Stimulated activated naive CD8-positive, alpha-beta T cell treated with anti-CD3 and anti-CD28 coated beads, Interleukin-15, Interleukin-2, amounts not matched to agents 100 ng/mL and 50 ng/mL, for 24 hours (primary cell): Measurements from ENCODE around the gene CCDC89.

Experiments used
- H3K27ac Mint-ChIP-seq: one replicate; pipeline ENCODE4 v1.8.0; 2021; ENCODE audit warnings: mild to moderate bottlenecking, mixed read lengths
- H3K27me3 Mint-ChIP-seq: one replicate; pipeline ENCODE4 v1.8.0; 2021; ENCODE audit warnings: mixed read lengths
- H3K36me3 Mint-ChIP-seq: one replicate; pipeline ENCODE4 v1.8.0; 2021; ENCODE audit warnings: low read depth, mixed read lengths
- H3K4me1 Mint-ChIP-seq: one replicate; pipeline ENCODE4 v1.8.0; 2021; ENCODE audit warnings: low read depth, mixed read lengths
- H3K4me3 Mint-ChIP-seq: one replicate; pipeline ENCODE4 v1.8.0; 2021; ENCODE audit warnings: mild to moderate bottlenecking, mixed read lengths
- H3K9me3 Mint-ChIP-seq: one replicate; pipeline ENCODE4 v1.8.0; 2021; ENCODE audit warnings: mixed read lengths

The CCDC89 gene

DNA sequence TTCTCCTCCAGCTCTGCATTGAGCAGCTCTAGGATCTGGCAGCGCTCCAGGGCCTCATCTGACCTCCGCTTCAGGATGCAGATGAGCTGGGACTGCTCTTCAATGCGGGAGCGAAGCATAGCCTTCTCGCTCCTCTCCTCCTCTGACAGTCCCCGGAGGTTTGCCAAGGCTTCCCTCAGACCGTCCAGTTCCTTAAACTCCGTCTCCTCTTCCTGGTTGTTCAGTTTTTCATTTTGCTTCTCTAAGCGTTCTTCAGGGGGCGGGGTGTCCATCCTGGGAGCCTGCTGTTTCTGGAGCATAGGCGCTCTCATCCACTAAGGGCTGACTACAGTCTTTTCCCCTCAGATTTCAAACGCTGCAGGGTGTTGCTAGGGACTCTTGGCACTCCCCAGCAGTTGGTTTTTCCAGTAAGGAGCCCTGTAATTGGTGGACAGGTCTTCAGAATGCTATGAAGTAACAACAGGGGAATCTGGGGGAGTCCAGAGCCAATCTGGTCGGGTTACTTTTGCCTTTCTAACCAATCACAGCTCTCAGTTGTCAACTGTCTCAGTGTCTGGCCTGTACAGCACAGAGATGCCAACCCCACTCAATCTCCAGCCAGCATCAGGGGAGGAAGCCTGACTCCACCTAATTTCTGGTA, at the start of gene CCDC89:
Gene CCDC89 (minus strand): TSS at position 376 of the 640 bp plus-strand sequence. CDS start 65 bp downstream, at position 311.
- Mint-ChIP-seq H3K36me3 (no peaks in the 10 kb centered on the region), H3K4me1 (peaks cover 12% of the 10 kb centered on the region), H3K9me3 (no peaks in the 10 kb centered on the region), H3K4me3 (no peak within 1 kb of the TSS), H3K27ac (no peak within 1 kb of the TSS), H3K27me3 (no peaks in the 10 kb centered on the region)

DNA sequence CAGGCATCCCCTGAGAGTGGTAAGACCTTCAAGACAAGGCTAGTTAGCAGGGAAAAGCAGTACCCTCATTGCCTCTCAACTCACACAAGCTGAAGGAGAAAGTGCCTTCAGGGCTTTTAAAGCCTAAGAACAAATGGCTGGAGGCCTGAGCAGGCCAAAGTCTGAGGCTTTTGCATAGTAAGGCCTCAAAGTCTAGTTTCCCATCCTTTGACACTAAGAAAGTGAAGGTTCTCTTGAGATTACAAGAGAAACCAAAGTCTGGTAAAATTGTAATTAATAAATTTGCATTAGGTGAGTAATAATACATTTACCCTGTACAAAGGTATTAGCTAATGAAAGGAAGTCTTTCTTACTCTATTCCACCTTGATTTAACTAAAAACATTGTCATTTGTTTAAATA, 47.0 kb upstream of the CCDC89 start:
- Mint-ChIP-seq H3K9me3 (no peaks in the 10 kb centered on the region), H3K27ac (no peak overlapping the region), H3K4me3 (no peak overlapping the region), H3K36me3 (peaks cover 5% of the 10 kb centered on the region), H3K4me1 (peaks cover 10% of the 10 kb centered on the region), H3K27me3 (no peaks in the 10 kb centered on the region)

DNA sequence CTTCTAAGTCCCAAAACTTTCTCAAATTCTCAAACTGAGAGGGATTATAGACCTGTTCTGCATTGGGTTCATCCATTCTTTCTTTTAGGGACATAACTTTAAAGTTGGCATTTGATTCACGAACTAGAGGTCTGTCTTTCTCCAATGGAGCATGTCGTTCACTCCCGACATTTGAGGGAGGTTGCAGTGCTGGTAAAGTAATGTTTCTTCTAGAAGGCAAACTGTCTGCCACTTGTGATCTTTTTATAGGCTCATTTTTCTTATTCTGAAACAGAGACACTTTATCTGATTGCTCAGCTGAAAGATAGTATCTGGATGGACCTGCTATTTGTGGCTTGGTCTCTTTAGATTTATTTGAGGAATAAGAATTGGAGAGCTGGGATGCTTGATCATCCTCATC, 40.4 kb upstream of the CCDC89 start:
- Mint-ChIP-seq H3K4me1 (no peaks in the 10 kb centered on the region), H3K36me3 (no peaks in the 10 kb centered on the region), H3K9me3 (no peaks in the 10 kb centered on the region), H3K27ac (no peak overlapping the region), H3K27me3 (no peaks in the 10 kb centered on the region), H3K4me3 (no peak overlapping the region)

DNA sequence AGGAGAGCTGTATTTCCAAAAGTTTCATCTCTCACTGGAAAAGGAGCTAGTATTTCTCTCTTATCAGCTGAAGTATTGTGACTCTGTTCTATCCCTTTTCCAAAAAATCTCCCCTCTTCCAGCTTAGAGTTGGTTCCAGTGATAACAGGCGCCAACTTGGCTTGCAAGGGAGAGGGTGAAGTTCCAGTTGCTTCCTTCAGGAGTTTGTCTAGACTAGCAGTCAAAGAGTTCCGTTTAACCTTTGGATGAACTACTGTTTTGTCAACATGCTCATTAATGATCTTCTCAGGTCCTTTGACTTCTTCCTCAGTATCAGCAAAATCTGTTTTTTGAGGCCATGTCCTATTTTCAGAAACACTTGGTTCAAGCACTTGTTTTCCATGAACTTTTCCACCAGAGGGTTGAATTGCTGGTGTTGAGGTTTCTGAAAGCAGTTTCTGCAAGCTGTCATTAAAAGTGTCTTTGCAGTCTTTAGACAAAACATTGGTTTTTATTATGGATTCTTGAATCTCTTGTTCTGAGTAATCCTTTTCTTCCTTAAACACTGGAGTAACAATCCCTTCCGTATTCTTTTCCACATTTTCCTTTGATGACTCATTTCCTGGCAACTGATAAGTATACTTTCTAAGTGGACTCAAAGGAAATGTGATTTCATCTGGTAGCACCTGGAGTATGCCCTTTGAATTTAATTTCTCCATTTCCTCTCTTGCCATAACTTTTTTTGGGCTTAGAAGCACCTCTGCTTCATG, 39.7 kb upstream of the CCDC89 start:
- Mint-ChIP-seq H3K27ac (no peak overlapping the region), H3K9me3 (no peaks in the 10 kb centered on the region), H3K36me3 (no peaks in the 10 kb centered on the region), H3K27me3 (no peaks in the 10 kb centered on the region), H3K4me3 (no peak overlapping the region), H3K4me1 (no peaks in the 10 kb centered on the region)

DNA sequence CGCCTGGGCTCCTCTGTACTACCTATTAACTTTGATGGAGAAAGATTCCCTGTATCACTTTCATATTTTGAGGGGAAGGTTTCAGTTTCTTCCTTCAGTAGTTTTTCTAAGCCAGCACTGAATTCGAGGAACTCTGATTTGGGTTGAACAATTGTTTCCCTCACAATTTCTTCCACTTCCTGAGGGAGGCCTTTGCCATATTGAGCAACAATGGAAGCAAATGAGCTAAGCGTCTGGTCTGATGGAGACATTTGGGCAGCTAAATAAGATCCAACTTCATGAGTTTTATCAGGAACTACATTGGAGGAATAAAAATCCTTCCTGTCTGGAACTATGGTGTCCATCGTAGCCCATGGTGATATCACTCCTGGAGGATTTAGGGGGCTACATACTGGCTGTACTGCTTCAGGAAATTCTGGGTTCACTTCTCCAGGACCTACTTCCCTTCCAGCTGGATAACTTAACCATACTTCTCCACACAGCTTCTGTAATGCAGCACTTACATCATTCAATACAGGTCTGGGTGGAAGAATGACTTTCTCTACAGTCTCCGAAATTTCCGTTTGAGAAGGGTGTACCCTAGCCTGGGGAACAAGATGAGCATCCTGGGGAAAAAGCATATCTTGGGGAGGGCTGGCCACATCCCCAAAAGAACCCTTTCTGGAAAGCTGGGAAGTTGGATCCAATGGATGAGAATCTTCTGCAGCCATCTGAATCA, 38.9 kb upstream of the CCDC89 start:
- H3K9me3 Mint-ChIP-seq, result no peaks in the 10 kb centered on the region
- no peaks in the 10 kb centered on the region for H3K27me3 Mint-ChIP-seq
- H3K4me3 Mint-ChIP-seq, result no peak overlapping the region
- H3K4me1 Mint-ChIP-seq, result no peaks in the 10 kb centered on the region
- H3K36me3 Mint-ChIP-seq, result no peaks in the 10 kb centered on the region
- no peak overlapping the region for H3K27ac Mint-ChIP-seq

DNA sequence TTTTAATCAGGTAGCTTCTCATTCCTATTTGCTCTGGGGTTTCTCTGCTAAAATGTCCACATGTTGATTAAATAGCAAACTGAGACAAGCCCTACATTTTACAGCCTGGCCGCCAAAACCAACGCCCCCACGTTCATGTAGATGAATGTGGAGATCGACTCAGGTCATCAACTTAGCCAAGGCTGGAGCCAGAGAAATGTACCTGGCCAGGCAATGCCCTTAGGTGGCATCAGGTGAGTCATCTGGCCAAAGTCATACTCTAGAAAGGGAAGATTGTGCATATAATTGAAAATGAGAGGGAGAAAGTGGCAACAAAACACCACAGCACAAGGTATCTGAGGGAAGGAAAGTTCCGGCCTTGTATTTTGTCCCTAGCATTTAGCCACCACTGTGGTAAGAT, 37.1 kb upstream of the CCDC89 start:
- Mint-ChIP-seq H3K4me1 (no peaks in the 10 kb centered on the region), H3K27me3 (no peaks in the 10 kb centered on the region), H3K36me3 (no peaks in the 10 kb centered on the region), H3K9me3 (no peaks in the 10 kb centered on the region), H3K4me3 (no peak overlapping the region), H3K27ac (no peak overlapping the region)

DNA sequence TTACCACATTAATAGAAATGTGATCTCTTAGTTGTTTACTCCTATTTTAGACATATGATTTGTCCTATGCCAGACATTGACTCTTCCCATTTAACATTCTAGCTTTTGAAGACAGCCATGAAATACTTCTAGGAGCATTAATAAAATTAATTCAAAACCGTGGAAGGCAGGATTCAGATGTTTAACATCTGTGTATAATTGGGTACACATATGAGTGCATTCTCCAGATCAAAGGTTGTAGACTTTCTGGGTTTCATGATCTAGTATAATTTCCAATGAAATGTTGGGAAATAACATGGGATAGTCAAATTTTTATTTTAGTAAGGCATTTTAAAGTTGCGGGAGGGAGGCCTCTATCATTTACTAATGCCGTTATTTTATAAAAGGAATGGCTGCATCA, 35.2 kb upstream of the CCDC89 start:
- Mint-ChIP-seq H3K27me3 (no peaks in the 10 kb centered on the region), H3K36me3 (no peaks in the 10 kb centered on the region), H3K9me3 (no peaks in the 10 kb centered on the region), H3K27ac (no peak overlapping the region), H3K4me1 (peaks cover 9% of the 10 kb centered on the region), H3K4me3 (no peak overlapping the region)

DNA sequence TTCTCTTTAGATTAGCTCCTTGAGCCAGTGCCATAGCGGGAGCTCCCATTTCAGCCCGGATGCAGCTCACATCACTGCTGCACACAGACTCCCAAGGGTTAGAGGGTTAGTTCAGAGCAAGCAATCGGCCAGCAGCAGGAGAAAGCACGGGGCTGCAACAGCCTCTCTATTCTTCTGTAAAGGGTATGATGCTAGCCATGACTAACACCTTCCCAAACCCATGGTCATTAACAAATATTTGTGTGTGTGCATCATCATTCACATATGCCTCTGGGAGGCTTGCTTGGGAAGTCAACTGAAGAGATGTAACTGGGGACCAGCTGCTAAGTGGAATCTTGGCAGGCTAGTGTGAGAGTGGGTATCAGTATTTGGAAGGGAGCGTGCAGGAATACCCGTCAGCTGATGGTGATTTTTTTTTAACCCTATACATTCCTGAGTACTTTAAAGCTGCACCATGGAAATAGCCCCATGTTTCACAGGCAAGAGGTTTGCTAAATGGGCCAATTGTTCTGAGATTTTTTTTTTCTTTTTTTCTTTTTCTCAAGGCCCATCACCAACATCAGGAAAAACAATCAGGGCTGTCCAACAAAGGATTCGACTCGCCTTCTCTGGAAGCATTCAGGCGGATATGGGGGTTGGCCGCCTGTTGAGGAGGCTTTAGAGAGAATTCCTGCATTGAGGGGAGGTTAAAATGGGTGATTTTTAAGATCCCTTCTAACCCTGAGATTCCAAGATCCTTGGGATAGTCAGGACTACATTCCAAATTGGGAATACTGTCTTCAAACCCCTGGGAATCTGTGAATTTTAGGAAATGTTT, 33.2 kb upstream of the CCDC89 start:
- H3K4me1 Mint-ChIP-seq, result peaks cover 9% of the 10 kb centered on the region

DNA sequence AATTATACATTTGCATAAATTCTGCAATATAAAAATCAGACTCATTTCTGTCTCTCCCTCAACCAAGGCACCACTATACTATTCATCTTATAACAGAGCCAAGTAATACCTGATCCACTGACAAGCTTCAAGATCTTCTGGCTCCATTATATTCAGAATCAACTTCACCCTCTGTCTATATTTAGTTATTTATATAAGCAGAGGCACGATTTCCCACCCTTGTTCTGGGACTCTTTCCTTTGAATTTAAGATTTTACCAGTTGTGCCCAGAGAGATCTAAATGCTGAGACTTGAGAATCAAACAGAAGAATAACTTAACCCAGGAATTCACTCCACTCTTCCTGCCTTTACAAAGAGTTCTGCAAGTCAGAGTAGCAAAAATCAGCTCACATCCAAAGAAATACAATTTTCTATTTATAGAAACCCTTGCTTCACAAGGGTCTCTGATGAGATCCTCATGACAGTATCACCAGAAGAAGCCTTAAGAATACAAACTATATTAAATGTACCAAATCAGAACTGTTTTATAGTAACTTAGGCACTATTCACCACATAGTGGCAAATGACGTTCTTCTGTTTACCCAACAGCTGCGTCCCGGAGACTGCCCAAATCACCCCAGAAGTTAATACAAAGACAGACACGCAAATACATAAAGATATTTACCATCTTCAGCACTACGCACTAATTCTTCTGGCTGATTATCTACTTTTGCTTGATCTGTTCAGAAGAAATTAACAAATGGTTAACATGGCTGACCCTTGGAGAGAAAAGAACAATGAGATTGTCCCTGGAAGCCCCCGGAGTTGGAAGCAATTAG, 32.3 kb upstream of the CCDC89 start:
- Mint-ChIP-seq H3K27ac (no peak overlapping the region), H3K4me3 (no peak overlapping the region), H3K36me3 (no peaks in the 10 kb centered on the region), H3K4me1 (peaks cover 9% of the 10 kb centered on the region), H3K27me3 (no peaks in the 10 kb centered on the region), H3K9me3 (no peaks in the 10 kb centered on the region)

More for the DNA sequence above, 33.2 kb upstream of the CCDC89 start:
- no peak overlapping the region for H3K4me3 Mint-ChIP-seq
- no peaks in the 10 kb centered on the region for H3K9me3 Mint-ChIP-seq
- H3K27me3 Mint-ChIP-seq, result no peaks in the 10 kb centered on the region
- no peaks in the 10 kb centered on the region for H3K36me3 Mint-ChIP-seq
- H3K27ac Mint-ChIP-seq, result no peak overlapping the region

DNA sequence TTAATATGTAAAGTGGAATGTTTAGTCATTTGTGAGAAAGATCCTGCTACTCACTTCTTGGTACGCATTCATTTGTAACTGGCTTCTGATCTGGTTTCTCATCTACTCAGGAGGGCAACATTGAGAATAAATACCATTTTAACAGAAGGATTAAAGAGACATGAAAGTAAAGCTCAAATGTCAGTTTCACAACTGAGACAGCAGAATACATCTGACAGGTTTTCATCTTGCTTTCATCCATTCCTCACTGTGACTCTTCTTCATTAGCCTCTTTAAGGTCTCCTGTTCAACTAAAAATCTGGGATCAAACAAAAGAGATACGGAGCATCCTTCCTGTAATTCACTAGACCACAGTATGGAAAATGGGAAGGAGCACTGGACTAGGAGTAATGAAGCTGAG, 31.4 kb upstream of the CCDC89 start:
- H3K4me3 Mint-ChIP-seq, result no peak overlapping the region
- H3K4me1 Mint-ChIP-seq, result peaks cover 9% of the 10 kb centered on the region
- no peaks in the 10 kb centered on the region for H3K36me3 Mint-ChIP-seq
- no peaks in the 10 kb centered on the region for H3K9me3 Mint-ChIP-seq
- H3K27me3 Mint-ChIP-seq, result no peaks in the 10 kb centered on the region
- no peak overlapping the region for H3K27ac Mint-ChIP-seq

DNA sequence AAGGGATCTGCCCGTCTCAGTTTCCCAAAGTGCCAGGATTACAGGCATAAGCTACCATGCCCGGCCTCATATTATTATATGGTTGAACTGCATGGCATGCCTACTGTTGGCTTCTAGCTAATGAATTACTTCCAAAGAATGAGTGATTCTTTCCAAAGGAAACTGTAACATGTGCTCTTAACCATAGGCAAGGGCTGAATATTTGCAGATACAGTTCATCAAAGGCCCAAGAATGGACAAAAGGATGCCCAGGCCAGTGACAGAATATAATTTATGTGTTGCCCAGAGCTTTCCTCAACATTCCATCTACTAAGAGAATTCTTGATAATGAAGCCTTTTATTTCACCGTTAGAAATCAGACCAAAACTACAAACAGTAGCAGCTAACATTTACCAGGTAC, 27.0 kb upstream of the CCDC89 start:
- Mint-ChIP-seq H3K27ac (no peak overlapping the region), H3K4me3 (no peak overlapping the region), H3K9me3 (no peaks in the 10 kb centered on the region), H3K4me1 (peaks cover 9% of the 10 kb centered on the region), H3K27me3 (no peaks in the 10 kb centered on the region), H3K36me3 (no peaks in the 10 kb centered on the region)

DNA sequence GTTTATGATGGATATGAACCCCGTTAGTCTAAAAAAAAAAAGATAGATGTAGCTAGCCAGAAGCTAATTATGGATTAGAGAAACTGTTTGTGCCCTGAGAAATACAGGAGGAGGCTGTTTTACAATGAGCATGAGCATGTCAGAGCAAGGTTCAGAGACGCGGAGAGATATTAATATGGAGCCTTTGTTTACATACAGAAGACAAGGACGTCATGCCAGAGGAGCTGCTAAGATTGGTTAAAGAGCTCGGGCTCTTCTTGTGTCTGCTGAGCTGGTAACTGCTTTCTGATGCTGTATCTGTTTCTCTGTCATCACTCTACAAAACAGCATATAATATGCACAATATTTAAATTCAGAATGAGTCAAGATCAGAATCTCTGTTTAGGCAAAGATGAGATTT, 24.9 kb upstream of the CCDC89 start:
- Mint-ChIP-seq H3K36me3 (no peaks in the 10 kb centered on the region), H3K9me3 (no peaks in the 10 kb centered on the region), H3K27ac (no peak overlapping the region), H3K27me3 (no peaks in the 10 kb centered on the region), H3K4me1 (no peaks in the 10 kb centered on the region), H3K4me3 (no peak overlapping the region)

DNA sequence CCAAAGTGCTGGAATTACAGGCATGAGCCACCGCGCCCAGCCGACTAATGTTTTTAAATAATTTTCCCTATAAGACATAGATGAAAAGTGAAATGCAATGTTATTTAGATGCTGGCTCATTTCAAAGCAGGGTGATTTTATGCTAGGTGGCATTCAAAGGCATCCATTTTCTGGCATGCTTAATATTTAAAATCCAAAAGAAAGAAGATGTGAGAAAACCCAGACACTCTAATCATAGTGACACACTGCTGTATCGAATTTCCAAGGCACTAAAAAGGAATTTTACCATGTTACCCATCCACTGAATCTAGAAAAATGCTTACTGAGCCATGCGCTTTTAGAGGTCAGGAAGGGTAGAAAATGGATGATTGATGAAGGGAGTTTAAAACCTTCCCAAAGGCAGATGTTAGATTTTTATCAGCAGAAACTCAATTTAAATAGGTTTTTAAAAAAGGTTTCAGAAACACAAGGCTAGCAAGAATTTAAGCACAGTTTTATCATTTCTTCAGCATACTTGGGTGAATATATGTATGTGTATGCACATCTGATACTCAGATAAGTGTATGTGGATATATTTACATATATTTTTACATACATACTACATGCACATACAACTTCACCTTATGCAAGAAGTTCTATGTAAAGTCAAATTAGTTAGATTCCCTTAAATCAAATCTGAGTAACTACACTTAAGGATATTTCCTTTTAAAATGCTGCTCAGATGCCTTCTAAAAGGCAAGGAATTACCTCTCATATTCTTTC, 24.1 kb upstream of the CCDC89 start:
- H3K4me3 Mint-ChIP-seq, result no peak overlapping the region
- no peaks in the 10 kb centered on the region for H3K4me1 Mint-ChIP-seq
- no peaks in the 10 kb centered on the region for H3K9me3 Mint-ChIP-seq
- no peaks in the 10 kb centered on the region for H3K27me3 Mint-ChIP-seq
- no peak overlapping the region for H3K27ac Mint-ChIP-seq
- H3K36me3 Mint-ChIP-seq, result no peaks in the 10 kb centered on the region
